NCI-H345 treated with DMSO at 0.1 percent for 48 hours (cell line): Measurements from ENCODE around the gene SDK1.

Experiments used
- DNase-seq: peaks from one replicate; lab custom pipeline; 2025; ENCODE audit not compliant: unreplicated experiment; lab: John Stamatoyannopoulos, UW

Gene SDK1

GRCh38 chr7:3518546-3518945 is 217.5 kb downstream of the SDK1 start:
- DNase-seq: no peak

DNA sequence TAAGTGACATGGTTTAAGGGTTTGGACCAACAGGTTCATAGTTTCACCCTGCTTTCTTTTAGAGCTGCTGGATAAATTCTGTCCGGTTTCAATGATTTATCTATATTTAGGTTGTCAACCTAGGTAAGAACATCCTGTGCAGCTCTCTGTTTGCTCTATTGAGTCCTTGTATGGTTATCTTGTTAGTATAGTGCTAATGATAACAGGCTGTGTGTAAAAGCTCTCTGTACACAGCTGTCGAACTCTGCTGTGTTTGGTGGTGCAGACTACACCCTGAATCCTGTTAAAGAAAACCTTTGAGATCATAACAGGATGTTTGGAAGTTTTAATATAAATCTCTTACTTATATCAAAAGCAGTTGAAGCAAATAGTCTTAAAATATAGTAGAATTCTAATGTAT is 219.2 kb downstream of the SDK1 start:
- peak; percentile 37 for DNase-seq

DNA sequence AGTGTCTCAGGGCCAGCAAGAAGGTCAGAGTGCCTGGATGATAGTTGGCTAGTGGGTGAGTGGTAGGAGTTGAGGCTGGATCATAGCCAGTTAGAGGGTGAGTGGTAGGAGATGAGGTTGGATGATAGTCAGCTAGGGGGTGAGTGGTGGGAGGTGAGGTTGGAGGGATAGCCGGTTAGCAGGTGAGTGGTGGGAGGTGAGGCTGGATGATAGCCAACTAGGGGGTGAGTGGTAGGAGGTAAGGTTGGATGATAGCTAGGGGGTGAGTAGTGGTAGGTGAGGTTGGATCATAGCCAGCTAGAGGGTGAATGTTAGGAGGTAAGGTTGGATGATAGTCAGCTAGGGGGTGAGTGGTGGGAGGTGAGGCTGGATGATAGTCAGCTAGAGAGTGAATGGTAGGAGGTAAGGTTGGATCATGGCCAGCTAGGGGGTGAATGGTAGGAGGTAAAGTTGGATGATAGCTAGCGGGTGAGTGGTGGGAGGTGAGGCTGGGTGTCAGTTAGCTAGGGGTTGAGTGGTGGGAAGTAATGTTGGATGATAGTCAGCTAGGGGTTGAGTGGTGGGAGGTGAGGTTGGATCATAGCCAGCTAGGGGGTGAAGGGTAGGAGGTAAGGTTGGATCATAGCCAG is 226.6 kb downstream of the SDK1 start:
- no peak for DNase-seq

DNA sequence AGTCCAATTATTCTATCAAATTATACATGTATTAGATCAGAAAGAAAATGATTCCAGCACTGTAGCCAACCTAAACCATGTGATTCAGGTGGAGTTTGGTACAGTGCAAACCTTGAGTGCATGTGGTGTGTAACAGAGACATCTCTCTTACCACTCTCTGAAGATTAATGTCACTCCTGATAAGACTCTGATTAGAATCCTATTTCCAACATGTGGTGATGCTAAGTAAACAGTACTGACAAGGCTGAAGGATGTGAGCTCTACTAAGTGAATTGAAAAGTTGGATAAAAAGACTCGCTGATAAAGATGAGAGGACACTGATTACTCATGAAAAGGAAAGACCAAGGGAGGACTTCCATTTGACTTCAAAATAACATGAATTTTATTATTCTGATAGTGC is 232.0 kb downstream of the SDK1 start:
- no peak for DNase-seq

DNA sequence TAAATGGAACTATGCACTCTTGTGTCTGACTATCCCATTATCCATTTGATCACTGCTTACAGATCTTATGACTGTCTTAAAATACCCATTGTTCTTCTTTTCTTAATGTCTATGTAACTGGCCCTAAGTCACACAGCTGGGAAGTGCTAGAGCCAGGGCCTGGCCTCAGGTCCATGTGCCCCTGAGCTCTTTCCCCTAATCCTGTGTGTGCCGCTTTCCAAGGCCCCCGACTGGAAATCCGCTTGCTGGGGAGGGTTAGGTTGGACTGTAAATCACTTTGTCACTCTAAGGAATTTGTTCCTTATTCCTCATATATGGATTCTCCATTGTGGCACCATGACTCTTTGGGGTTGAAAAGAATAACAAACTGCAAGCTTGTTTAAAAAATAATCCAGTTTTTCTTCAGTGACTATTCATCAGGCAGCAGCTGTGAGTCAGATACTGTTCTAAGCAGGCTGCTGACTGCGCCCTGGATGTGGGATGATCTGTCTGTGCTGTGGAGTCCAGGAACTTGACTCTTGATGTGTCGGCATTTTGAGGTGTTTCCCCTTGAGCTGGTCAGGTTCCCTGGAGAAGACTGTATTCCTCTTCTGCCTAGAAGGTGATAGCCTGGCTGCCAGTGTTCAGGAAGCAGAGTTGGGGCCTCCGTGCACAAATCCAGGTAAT is 236.3 kb downstream of the SDK1 start:
- DNase-seq: no peak

DNA sequence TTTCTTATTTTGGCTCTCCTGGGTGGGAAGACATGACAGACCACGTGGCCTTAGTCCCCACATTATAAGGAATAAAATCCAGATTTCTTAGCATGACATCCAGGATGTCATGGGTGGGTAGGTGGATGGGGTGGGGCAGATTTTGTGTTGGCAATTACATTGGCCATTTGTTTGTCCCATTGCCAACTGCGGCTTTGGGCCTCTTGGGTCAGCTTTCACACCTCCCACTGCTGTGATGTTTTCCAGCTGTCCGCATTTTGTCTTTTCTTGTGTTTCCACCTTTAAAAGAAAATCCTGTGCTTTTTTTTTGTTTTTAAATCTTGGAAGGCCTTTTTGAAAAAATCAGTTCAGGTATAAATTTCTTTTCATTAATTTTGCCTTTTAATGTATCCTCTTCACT is 237.0 kb downstream of the SDK1 start:
- no peak for DNase-seq

- no peak for DNase-seq
Measured at GRCh38 chr7:3540456-3541220, 239.6 kb downstream of the SDK1 start.

DNA sequence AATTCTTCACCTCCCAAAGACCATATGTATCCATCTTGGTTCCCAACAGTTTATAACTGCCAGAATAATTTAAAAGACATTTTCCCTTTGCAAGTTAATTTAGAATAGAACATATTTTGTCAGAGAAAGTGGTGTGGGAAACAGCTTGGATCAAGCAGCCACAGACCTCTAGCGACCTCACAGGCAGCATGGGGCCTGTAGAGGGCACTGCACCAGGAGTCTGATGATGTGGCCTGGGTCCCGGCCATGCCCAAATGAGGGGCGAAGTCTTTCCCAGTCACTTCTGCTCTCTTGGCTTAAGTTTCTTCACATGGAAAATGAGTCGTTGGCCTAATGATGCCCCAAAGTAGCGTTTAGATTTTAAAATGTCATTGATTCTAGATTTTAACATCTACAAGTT is 243.2 kb downstream of the SDK1 start:
- no peak for DNase-seq

DNA sequence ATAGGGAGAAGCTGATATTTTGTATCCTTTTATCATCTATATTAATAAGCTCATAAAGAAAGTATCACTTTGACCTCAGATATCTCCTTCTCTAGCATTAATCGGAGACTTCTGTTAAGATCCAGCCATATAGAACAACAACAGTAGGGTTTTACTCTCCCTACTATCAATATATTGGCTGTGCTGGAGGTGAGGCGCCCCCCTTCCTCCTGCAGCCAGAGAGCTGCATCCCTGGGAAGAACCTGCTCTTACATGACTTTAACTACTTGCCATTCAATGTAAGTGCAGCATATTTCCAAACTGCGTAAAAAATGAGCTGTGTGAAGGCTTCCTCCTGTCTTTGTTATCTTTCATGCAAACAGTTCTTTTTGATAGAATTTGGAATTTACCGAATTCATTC is 247.8 kb downstream of the SDK1 start:
- no peak for DNase-seq

- DNase-seq: no peak
Measured at GRCh38 chr7:3549601-3550000, 248.5 kb downstream of the SDK1 start.

DNA sequence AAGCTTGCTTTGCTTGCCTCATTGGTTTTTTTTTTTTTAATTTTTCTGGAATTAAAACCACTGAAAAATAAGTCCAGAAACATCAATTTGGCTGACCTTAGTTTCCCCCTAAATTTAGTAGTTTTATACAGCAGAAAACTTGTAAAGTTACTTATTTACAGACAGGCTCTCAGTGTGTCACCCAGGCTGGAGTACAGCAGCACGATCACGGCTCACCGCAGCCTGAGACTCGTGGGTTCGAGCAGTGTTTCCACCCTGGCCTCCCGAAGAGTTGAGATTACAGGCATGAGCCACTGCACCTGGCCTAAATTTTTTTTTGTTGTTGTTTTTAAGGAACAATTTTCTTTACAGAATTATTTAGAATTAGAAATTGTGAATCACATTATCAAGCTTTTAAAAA is 250.5 kb downstream of the SDK1 start:
- no peak for DNase-seq

DNA sequence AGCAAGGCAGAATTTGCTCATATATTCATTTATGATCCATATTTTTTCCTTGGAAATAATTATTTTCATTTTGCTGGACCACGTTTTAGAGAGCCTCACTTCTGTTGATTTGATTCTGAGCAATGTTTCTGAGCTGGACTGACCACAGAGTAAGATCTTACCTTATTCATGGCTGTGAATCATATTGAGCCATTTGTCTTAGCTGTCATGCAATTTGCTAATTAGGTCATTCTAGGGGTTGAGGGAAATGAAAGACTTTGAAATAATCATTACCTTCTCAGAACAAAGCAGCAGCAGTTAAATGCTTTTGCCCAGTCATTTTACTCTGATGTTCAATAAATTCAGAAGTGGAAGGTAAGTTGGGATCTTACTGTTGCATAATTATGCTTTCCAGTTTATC is 251.4 kb downstream of the SDK1 start:
- DNase-seq: no peak

GRCh38 chr7:3558400-3558799 is 257.3 kb downstream of the SDK1 start:
- no peak for DNase-seq

GRCh38 chr7:3559278-3559677 is 258.2 kb downstream of the SDK1 start:
- DNase-seq: no peak

GRCh38 chr7:3560495-3560894 is 259.4 kb downstream of the SDK1 start:
- DNase-seq: no peak

- no peak for DNase-seq
Measured at GRCh38 chr7:3561932-3562331, 260.9 kb downstream of the SDK1 start.

GRCh38 chr7:3564231-3564630 is 263.2 kb downstream of the SDK1 start:
- no peak for DNase-seq

DNA sequence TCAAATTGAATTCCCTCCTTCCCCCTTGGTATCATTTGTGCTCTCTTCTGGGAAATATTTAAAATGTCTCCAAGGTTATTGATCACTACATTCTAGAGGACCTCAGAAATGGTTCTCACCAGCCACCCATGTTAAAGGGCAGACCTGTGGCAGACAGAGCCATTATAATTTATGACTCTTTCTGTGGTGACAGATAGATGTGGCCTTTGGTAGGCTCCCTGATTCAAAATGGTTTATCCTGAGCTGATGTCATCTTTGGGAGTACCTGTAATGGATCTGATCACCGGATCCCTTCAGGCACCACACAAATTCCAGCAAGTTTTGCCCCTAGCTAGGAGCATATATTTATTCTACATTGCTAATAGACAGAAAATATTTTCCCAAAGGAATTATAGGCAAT is 267.5 kb downstream of the SDK1 start:
- no peak for DNase-seq

DNA sequence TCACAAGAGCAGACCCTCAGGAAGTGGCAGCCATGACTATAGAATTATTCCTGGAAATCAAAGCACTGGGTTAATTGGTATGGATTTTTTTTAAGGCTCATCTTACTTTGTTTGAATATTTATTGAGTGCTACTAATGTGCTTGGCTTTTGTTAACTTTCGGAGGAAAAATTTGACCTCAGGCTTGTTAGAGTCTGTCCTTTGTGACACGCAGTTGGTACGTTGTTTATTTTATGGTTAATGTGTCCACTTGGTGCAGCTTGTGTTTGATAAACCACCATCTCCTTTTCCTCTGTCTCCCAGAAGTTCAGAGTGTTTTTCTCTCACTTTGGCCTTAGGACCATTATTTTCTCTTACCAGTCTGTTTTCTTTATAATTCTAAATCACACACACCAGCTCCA is 268.6 kb downstream of the SDK1 start:
- DNase-seq: no peak

- no peak for DNase-seq
Measured at GRCh38 chr7:3573151-3573550, 272.1 kb downstream of the SDK1 start.

DNA sequence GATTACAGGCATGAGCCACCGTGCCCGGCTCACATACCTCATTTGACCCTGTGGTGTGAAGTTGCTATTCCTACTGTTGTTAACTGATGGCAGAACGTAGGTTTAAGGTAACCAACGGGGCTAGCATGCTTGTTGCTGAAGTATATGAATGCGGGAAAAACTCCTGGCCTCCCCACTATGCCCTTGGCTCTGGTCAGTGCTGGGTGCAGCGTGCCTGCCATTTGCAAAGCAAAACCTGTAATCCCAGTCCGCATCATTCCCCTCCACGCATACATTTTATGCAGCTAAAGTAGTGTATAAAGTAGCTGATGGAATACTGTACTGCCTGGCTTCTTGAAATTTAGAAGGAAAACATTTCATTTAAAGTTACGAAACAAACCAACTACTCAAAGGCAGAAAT is 273.3 kb downstream of the SDK1 start:
- no peak for DNase-seq

GRCh38 chr7:3575753-3576531 is 274.9 kb downstream of the SDK1 start:
- no peak for DNase-seq
